ENCODE results near the gene C4orf46. TPM values are rescaled to one million over a fixed set of nuclear protein-coding genes. Genes with fewer than 3 reads are reported as not detected.
A peak's percentile ranks its signal among the peaks of the same experiment; 100 is the strongest.

C4orf46 gene
- total and polyA plus RNA-seq, 2 donors (not counting 3 experiments of a cell fraction or from before 2014, with no cell fraction given): 9.4 to 19.6 TPM

DNA sequence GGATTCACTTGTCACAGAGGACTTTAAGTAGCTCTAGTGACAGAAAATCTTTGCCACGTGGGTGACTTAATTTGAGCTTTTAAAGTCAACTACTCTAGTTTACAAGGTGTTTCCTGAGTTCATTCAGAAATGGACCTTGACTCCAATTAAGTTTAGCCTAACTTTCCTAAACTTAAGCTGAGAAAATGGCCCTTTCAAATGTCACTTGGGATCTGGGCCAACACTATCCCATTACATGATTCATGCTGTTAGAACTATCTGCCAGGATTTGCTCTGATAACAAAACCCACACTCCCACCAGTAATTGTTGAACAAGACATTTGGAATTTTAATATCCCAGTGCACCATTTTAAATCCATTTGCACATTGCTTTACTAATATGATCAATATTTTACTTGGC, 40.8 kb downstream of the C4orf46 start:
- no peaks in the 10 kb centered on the region for H3K36me3 ChIP-seq (ENCODE audit: control insufficient read depth in 2 of 2, extremely low read depth in 1 of 2, insufficient read depth in 2 of 2, low read length in 2 of 2)
- intact Hi-C loops (cut with micrococcal nuclease) (no loop called here), dilution Hi-C loops (cut with MboI; ENCODE audit: extremely low pct_ligation_motif_present, low sequenced_read_pairs) (no loop called here)
- ChIA-PET POLR2A (no interaction called here), CTCF (interaction anchor here (1.4 to 2.8 kb wide), 2 partner anchors 135 to 375 kb away, joined by 7 to 10 read pairs; no protein-coding TSS in a partner anchor)
- H3K4me1 ChIP-seq (ENCODE audit: control insufficient read depth, extremely low read depth, insufficient read depth, low read length): no peaks in the 10 kb centered on the region
- H3K9ac ChIP-seq (replicated peaks; ENCODE audit: extremely low read depth, insufficient read depth, low read length): no peak overlapping the region
- H2AFZ ChIP-seq (ENCODE audit: low read depth, low read length): no peak overlapping the region
- no peaks in the 10 kb centered on the region for H3K9me3 ChIP-seq (replicated peaks; ENCODE audit: control insufficient read depth, insufficient read depth, low read length)
- DNase-seq (ENCODE audit: low read depth, low spot score): peak; percentile 62
- FAIRE-seq: peak; percentile 50
- no peak overlapping the region for H3K4me3 ChIP-seq (replicated peaks in 1 of 3; ENCODE audit: insufficient read depth in 1 of 3, low read depth in 1 of 3, low read length in 3 of 3)
- H3K79me2 ChIP-seq (ENCODE audit: control insufficient read depth, insufficient read depth, low read length): no peaks in the 10 kb centered on the region
- no peak for TF ChIP-seq EZH2 (IDR thresholded peaks at IDR 0.05; ENCODE audit: borderline replicate concordance, low read depth, low read length, severe bottlenecking)
- H3K27me3 ChIP-seq (ENCODE audit: control insufficient read depth in 2 of 2, insufficient read depth in 2 of 2, low read length in 2 of 2): no peaks in the 10 kb centered on the region
- no peak overlapping the region for H3K4me2 ChIP-seq (ENCODE audit: insufficient read depth, low read length)
- no peaks in the 10 kb centered on the region for H3K9me1 ChIP-seq (replicated peaks; ENCODE audit: control insufficient read depth, extremely low read depth, insufficient read depth, low read length)
- no peaks in the 10 kb centered on the region for H4K20me1 ChIP-seq (replicated peaks; ENCODE audit: control insufficient read depth, extremely low read depth, insufficient read depth, low read length)
- BruUV-seq (replicated peaks): no TSS peak
- H3K27ac ChIP-seq (ENCODE audit: insufficient read depth, low read depth, low read length): no peak overlapping the region

DNA sequence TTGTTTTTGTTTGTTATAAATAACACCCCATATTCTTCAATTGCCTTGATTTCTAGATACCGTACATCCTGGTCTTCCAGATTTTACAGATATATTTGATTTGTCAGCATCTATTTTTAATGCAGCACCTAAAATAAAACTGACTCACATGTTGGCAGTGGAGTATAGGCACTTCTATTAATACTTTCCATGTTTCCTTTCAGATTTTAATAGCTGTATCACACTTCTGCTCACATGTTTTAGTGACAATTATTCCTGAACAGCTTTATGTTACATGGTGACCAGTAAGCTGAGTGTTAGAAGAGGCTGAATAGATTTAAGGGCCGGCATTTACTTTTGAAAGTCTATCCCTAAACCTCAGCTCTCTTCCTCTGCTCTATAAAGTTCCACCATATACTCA, 46.1 kb downstream of the C4orf46 start:
- intact Hi-C loops (cut with micrococcal nuclease): loop anchor here (1.0 to 10.0 kb wide), 5 partner anchors 129 to 631 kb away; no protein-coding TSS in a partner anchor
- FAIRE-seq (no peak), DNase-seq (ENCODE audit: low read depth, low spot score) (no peak)
- dilution Hi-C loops (cut with MboI; ENCODE audit: extremely low pct_ligation_motif_present, low sequenced_read_pairs): no loop called here
- Histone ChIP-seq H3K36me3 (ENCODE audit: control insufficient read depth in 2 of 2, extremely low read depth in 1 of 2, insufficient read depth in 2 of 2, low read length in 2 of 2) (no peaks in the 10 kb centered on the region), H3K4me3 (replicated peaks in 1 of 3; ENCODE audit: insufficient read depth in 1 of 3, low read depth in 1 of 3, low read length in 3 of 3) (no peak overlapping the region), H4K20me1 (replicated peaks; ENCODE audit: control insufficient read depth, extremely low read depth, insufficient read depth, low read length) (no peaks in the 10 kb centered on the region), H2AFZ (ENCODE audit: low read depth, low read length) (no peak overlapping the region), H3K9ac (replicated peaks; ENCODE audit: extremely low read depth, insufficient read depth, low read length) (no peak overlapping the region), H3K79me2 (ENCODE audit: control insufficient read depth, insufficient read depth, low read length) (no peaks in the 10 kb centered on the region), H3K27ac (ENCODE audit: insufficient read depth, low read depth, low read length) (no peak overlapping the region), H3K9me1 (replicated peaks; ENCODE audit: control insufficient read depth, extremely low read depth, insufficient read depth, low read length) (peaks cover 2% of the 10 kb centered on the region), H3K4me2 (ENCODE audit: insufficient read depth, low read length) (no peak overlapping the region), H3K27me3 (ENCODE audit: control insufficient read depth in 2 of 2, insufficient read depth in 2 of 2, low read length in 2 of 2) (no peaks in the 10 kb centered on the region), H3K9me3 (replicated peaks; ENCODE audit: control insufficient read depth, insufficient read depth, low read length) (no peaks in the 10 kb centered on the region), H3K4me1 (ENCODE audit: control insufficient read depth, extremely low read depth, insufficient read depth, low read length) (no peaks in the 10 kb centered on the region)
- ChIA-PET POLR2A (no interaction called here), CTCF (interaction anchor here (1.6 to 5.7 kb wide), 4 partner anchors 131 to 370 kb away, joined by 6 to 74 read pairs (median 32); no protein-coding TSS in a partner anchor)
- BruUV-seq (replicated peaks): no TSS peak
- TF ChIP-seq, protein P1, sequence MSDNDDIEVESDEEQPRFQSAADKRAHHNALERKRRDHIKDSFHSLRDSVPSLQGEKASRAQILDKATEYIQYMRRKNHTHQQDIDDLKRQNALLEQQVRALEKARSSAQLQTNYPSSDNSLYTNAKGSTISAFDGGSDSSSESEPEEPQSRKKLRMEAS (IDR thresholded peaks at IDR 0.05; ENCODE audit: insufficient read depth, insufficient read length): no peak
- no peak for TF ChIP-seq EZH2 (IDR thresholded peaks at IDR 0.05; ENCODE audit: borderline replicate concordance, low read depth, low read length, severe bottlenecking)
- no peak for TF ChIP-seq FOS (IDR thresholded peaks at IDR 0.05; ENCODE audit: borderline replicate concordance, insufficient read depth, low read length)
- TF ChIP-seq POLR2A (IDR thresholded peaks at IDR 0.05; ENCODE audit: low read depth, low read length): no peak
- TF ChIP-seq, protein P2, sequence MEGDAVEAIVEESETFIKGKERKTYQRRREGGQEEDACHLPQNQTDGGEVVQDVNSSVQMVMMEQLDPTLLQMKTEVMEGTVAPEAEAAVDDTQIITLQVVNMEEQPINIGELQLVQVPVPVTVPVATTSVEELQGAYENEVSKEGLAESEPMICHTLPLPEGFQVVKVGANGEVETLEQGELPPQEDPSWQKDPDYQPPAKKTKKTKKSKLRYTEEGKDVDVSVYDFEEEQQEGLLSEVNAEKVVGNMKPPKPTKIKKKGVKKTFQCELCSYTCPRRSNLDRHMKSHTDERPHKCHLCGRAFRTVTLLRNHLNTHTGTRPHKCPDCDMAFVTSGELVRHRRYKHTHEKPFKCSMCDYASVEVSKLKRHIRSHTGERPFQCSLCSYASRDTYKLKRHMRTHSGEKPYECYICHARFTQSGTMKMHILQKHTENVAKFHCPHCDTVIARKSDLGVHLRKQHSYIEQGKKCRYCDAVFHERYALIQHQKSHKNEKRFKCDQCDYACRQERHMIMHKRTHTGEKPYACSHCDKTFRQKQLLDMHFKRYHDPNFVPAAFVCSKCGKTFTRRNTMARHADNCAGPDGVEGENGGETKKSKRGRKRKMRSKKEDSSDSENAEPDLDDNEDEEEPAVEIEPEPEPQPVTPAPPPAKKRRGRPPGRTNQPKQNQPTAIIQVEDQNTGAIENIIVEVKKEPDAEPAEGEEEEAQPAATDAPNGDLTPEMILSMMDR (IDR thresholded peaks at IDR 0.05; ENCODE audit: extremely low read depth in 1 of 2, insufficient read depth in 1 of 2, low read depth in 1 of 2, low read length in 2 of 2): no peak
- TF ChIP-seq GATA2 (IDR thresholded peaks at IDR 0.05; ENCODE audit: insufficient read depth, insufficient read length, low read depth, low read length): no peak
- no peak for TF ChIP-seq JUN (IDR thresholded peaks at IDR 0.05; ENCODE audit: borderline replicate concordance, insufficient read depth, insufficient read length, low read depth)
- TF ChIP-seq POLR2AphosphoS5 (IDR thresholded peaks at IDR 0.05; ENCODE audit: insufficient read depth, low read depth, low read length): no peak
- TF ChIP-seq MYC (IDR thresholded peaks at IDR 0.05; ENCODE audit: low read depth, low read length): no peak
